NCI-H2029 treated with DMSO at 0.1 percent for 48 hours (cell line): ENCODE results near the gene CUX1.
"Not testable (repeated sequence)": the region's sequence is repeated elsewhere in the genome, so short reads cannot be mapped to it uniquely, and the experiment has no call there.

Experiments used
- DNase-seq: peaks from one replicate; lab custom pipeline; 2025; lab: John Stamatoyannopoulos, UW

CUX1 gene

GRCh38 chr7:102146122-102146521, 328.7 kb downstream of the CUX1 start:
- no peak for DNase-seq

GRCh38 chr7:102147008-102147407, 329.6 kb downstream of the CUX1 start:
- no peak for DNase-seq

GRCh38 chr7:102148799-102149198, 331.4 kb downstream of the CUX1 start:
- DNase-seq, result no peak

- DNase-seq, result no peak
Measured at GRCh38 chr7:102149416-102149815, 332.0 kb downstream of the CUX1 start.

- DNase-seq, result no peak
Measured at GRCh38 chr7:102150266-102150665, 332.8 kb downstream of the CUX1 start.

GRCh38 chr7:102152672-102153598, 335.5 kb downstream of the CUX1 start:
- DNase-seq, result no peak

GRCh38 chr7:102153599-102153946, 336.1 kb downstream of the CUX1 start:
- no peak for DNase-seq

- DNase-seq, result no peak
Measured at GRCh38 chr7:102154425-102154824, 337.0 kb downstream of the CUX1 start.

GRCh38 chr7:102155821-102156441, 338.5 kb downstream of the CUX1 start:
- DNase-seq, result no peak

- no peak for DNase-seq
Measured at GRCh38 chr7:102156867-102157266, 339.4 kb downstream of the CUX1 start.

GRCh38 chr7:102165136-102165535, 347.7 kb downstream of the CUX1 start:
- no peak for DNase-seq

- DNase-seq, result no peak
Measured at GRCh38 chr7:102167254-102167653, 349.8 kb downstream of the CUX1 start.

- DNase-seq, result no peak
Measured at GRCh38 chr7:102169651-102170392, 352.4 kb downstream of the CUX1 start.

GRCh38 chr7:102170393-102170970, 353.1 kb downstream of the CUX1 start:
- DNase-seq, result no peak

- DNase-seq, result no peak
Measured at GRCh38 chr7:102173669-102174068, 356.2 kb downstream of the CUX1 start.

GRCh38 chr7:102175423-102176170, 358.2 kb downstream of the CUX1 start:
- no peak for DNase-seq

- no peak for DNase-seq
Measured at GRCh38 chr7:102178410-102178809, 361.0 kb downstream of the CUX1 start.

GRCh38 chr7:102180727-102181126, 363.3 kb downstream of the CUX1 start:
- DNase-seq, result no peak

GRCh38 chr7:102181517-102181916, 364.1 kb downstream of the CUX1 start:
- no peak for DNase-seq

- no peak for DNase-seq
Measured at GRCh38 chr7:102182016-102182415, 364.6 kb downstream of the CUX1 start.

GRCh38 chr7:102183848-102184247, 366.4 kb downstream of the CUX1 start:
- DNase-seq, result not testable (repeated sequence)

- no peak for DNase-seq
Measured at GRCh38 chr7:102184303-102184702, 366.9 kb downstream of the CUX1 start.
